Stimulated activated naive CD8-positive, alpha-beta T cell treated with anti-CD3 and anti-CD28 coated beads, Interleukin-15, Interleukin-2, amounts not matched to agents 100 ng/mL and 50 ng/mL, for 24 hours (primary cell): Measurements from ENCODE around the gene VAV3.
"Not testable (repeated sequence)": the region's sequence is repeated elsewhere in the genome, so short reads cannot be mapped to it uniquely, and the experiment has no call there.

Source experiments
- H3K27ac Mint-ChIP-seq: one replicate; pipeline ENCODE4 v1.8.0; 2021; ENCODE audit warnings: mild to moderate bottlenecking, mixed read lengths
- H3K27me3 Mint-ChIP-seq: one replicate; pipeline ENCODE4 v1.8.0; 2021; ENCODE audit warnings: mixed read lengths
- H3K36me3 Mint-ChIP-seq: one replicate; pipeline ENCODE4 v1.8.0; 2021; ENCODE audit warnings: low read depth, mixed read lengths
- H3K4me1 Mint-ChIP-seq: one replicate; pipeline ENCODE4 v1.8.0; 2021; ENCODE audit warnings: low read depth, mixed read lengths
- H3K4me3 Mint-ChIP-seq: one replicate; pipeline ENCODE4 v1.8.0; 2021; ENCODE audit warnings: mild to moderate bottlenecking, mixed read lengths
- H3K9me3 Mint-ChIP-seq: one replicate; pipeline ENCODE4 v1.8.0; 2021; ENCODE audit warnings: mixed read lengths

Gene VAV3

DNA sequence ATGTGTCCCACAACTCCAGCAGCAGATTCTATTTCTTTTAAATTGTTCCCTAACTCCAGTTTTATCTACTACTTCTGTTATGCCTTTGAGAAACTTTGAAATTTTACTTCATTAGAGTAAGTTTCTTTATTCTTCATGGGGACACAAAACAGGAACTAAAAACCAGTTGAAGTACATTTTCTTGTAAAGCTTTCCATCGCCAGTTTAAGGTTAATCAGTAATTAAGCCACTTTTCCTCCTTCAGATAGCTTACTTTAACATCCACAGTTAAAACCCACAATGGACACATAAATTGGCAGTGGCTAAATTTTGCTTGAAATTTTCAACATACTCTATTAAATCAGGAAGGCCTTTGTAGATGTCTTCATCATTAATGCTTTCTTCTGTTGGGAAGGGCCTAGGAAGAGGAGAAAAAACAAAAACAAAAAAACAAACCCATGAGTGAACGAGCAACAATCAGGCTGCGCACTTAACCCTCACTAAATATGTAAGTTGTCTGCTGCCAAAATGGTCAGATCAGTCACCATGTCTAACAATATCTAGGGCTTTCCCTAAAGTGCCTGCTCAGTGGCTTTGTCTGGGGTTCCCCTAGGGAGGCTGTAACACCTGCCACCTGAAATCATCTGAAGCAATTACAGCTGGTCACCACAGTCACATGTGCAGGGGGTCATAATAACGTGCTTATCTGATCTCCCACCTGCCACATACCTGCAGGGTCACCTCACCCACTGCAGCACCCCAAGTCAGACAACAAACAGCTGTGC lies 187.9 kb downstream of the VAV3 start:
- H3K4me3 Mint-ChIP-seq: no peak overlapping the region
- no peaks in the 10 kb centered on the region for H3K27me3 Mint-ChIP-seq
- no peaks in the 10 kb centered on the region for H3K9me3 Mint-ChIP-seq
- H3K4me1 Mint-ChIP-seq: peaks cover 1% of the 10 kb centered on the region
- H3K36me3 Mint-ChIP-seq: peaks cover 5% of the 10 kb centered on the region
- H3K27ac Mint-ChIP-seq: peak overlapping the region; percentile 61

DNA sequence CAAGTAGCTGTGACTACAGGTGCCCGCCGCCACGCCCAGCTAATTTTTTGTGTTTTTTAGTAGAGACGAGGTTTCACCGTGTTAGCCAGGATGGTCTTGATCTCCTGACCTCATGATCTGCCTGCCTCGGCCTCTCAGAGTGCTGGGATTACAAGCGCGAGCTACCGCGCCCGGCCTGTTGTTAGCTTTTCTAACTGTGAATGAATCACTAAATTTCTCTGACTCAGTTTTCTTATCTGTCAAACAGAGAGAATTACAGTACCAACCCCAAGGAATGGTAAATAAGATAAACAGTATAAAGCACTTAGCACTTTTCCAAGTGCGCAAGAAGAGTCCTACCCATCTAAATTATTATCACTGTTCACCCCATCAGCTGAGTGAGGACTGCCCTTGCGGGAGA lies 193.6 kb downstream of the VAV3 start:
- Mint-ChIP-seq H3K4me1 (no peaks in the 10 kb centered on the region), H3K4me3 (no peak overlapping the region), H3K27me3 (no peaks in the 10 kb centered on the region), H3K36me3 (peaks cover 27% of the 10 kb centered on the region), H3K9me3 (no peaks in the 10 kb centered on the region), H3K27ac (no peak overlapping the region)

DNA sequence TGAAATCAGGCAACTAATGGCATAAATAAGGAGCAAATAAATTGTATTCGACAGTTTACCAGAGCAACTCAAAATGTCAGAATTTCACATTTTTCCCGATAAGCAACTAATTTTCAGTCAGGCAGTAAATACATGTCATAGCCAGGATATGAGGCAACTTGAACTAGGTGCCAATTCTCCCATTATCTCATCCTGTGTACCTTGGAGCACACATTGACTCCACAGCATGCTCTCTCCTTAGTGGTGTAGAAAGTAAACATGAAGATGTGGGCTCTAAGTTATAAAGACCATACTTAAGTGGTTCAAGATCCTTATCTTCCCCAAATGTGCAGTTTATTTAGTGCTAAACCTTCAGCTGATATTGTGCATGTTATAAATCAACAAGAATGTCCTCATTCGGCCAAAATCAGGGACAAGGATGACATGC lies 197.8 kb downstream of the VAV3 start:
- Mint-ChIP-seq H3K27me3 (no peaks in the 10 kb centered on the region), H3K4me3 (no peak overlapping the region), H3K27ac (no peak overlapping the region), H3K9me3 (no peaks in the 10 kb centered on the region), H3K4me1 (no peaks in the 10 kb centered on the region), H3K36me3 (peaks cover 41% of the 10 kb centered on the region)

DNA sequence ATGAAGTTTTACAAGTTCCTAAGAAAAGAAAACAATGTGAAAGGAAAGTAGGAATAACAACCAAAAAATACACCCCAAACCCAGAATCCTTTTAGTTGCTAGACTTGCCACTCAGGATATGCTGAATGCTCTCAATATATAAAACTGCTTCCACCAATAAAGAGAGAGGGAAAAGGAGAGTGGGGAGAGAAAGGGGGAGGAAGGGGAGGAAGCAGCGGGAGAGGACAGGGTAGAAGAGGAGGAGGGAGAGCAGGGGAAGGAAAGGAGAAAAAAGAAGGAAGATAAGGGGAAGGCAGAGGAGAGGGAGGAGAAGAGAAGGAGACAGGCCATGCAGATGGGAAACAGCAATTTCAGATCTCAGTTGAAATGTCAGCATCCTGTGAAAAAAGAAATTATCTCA lies 198.4 kb downstream of the VAV3 start:
- Mint-ChIP-seq H3K4me1 (no peaks in the 10 kb centered on the region), H3K4me3 (no peak overlapping the region), H3K27me3 (no peaks in the 10 kb centered on the region), H3K36me3 (peaks cover 44% of the 10 kb centered on the region), H3K27ac (no peak overlapping the region), H3K9me3 (no peaks in the 10 kb centered on the region)

DNA sequence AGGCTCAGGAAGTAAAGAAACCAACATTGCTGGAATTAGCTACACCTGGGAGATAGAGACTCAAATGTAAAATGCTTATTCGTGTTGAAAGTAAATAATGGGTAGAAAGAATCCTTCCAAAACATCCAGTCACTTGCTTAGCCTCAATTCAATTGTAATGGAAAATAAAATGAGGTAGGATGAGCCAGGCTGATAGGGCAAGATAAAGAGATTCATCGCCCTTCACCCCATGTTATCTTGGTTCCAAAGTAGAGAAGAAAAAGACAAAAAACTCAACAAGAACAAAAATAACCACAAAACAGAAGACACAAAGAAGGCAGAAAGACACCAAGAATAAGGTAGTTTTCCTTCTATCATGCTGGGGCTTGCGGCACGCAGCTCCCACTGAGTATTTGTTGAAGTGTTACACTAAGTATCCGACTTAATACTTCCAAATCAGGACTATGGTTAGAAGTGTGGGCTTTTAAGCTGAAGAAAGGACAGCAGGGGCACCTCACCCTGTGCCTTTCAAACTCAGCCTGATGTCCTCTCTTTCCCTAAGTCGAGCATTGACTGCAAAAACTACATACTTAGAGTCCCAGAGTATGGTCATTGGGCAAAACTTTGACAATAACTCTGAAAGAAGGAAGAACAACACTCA lies 202.1 kb downstream of the VAV3 start:
- Mint-ChIP-seq H3K27ac (no peak overlapping the region), H3K9me3 (no peaks in the 10 kb centered on the region), H3K27me3 (no peaks in the 10 kb centered on the region), H3K4me1 (no peaks in the 10 kb centered on the region), H3K36me3 (peaks cover 35% of the 10 kb centered on the region), H3K4me3 (no peak overlapping the region)

DNA sequence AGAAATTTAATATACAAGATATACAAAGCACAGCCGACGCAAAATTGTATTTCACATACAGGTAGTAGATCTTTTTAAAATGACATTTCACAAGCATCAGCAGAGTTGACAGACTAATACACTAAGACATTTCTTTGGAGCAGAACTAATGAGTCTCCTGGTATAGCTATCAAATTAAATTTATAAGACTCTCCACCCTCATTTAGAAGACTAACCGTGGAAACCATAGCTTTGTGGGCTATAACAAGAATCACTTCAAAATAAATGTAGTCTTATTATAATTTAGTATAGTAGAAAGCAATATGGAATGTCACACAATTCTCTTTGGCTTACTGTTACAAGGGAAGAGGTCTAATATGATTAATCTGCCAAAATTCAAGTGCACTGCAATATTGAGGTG lies 204.9 kb downstream of the VAV3 start:
- H3K4me3 Mint-ChIP-seq: no peak overlapping the region
- H3K4me1 Mint-ChIP-seq: no peaks in the 10 kb centered on the region
- peaks cover 38% of the 10 kb centered on the region for H3K36me3 Mint-ChIP-seq
- no peaks in the 10 kb centered on the region for H3K27me3 Mint-ChIP-seq
- no peaks in the 10 kb centered on the region for H3K9me3 Mint-ChIP-seq
- no peak overlapping the region for H3K27ac Mint-ChIP-seq

DNA sequence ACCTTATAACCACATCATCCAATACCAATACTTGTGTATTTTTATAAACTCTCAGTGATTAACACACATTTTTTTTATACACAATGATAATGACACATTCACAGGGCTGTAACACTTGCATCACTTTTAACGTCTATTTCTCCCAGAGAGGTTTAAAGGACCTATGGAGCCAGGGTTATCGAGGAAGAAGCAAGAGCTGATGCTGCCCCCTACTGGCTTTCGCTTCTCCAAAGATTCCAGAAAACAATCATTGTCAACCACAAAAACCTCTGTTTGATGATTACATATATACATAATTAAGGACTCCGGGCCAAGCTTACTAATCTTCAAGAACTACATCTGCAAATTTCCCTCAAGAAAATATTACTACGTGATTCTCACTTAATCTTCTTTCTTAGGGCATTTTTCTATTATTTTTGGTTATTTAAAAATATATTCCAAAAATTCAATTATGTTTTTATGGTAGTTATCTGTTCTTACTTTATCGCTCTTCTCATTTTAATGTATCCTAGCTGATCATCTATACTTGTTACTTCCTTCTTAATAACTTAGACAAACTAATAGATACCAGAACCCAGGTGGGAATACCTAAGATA lies 214.5 kb downstream of the VAV3 start:
- no peak overlapping the region for H3K27ac Mint-ChIP-seq
- H3K4me3 Mint-ChIP-seq: no peak overlapping the region
- peaks cover 24% of the 10 kb centered on the region for H3K36me3 Mint-ChIP-seq
- H3K4me1 Mint-ChIP-seq: no peaks in the 10 kb centered on the region
- H3K27me3 Mint-ChIP-seq: no peaks in the 10 kb centered on the region
- no peaks in the 10 kb centered on the region for H3K9me3 Mint-ChIP-seq

DNA sequence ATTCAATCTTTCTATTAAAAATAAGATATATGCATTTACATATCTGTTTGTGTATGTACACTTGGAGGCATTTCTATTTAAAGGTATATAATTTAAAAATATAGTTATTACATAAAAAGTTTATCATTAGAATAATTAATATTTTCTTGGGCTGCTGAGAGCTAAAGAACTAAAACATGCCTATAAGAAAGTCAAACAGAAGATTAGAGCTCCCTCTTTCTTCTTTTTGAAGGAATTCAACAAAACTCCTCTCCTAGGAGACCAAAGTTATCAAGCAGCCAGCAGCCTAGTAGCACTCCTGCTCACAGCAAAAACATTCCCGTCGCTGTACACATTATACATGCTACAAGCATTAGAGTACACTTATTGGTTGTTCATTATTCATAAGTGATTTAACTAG lies 216.4 kb downstream of the VAV3 start:
- H3K4me1 Mint-ChIP-seq: no peaks in the 10 kb centered on the region
- H3K4me3 Mint-ChIP-seq: no peak overlapping the region
- no peaks in the 10 kb centered on the region for H3K9me3 Mint-ChIP-seq
- no peaks in the 10 kb centered on the region for H3K27me3 Mint-ChIP-seq
- peaks cover 11% of the 10 kb centered on the region for H3K36me3 Mint-ChIP-seq
- H3K27ac Mint-ChIP-seq: no peak overlapping the region

DNA sequence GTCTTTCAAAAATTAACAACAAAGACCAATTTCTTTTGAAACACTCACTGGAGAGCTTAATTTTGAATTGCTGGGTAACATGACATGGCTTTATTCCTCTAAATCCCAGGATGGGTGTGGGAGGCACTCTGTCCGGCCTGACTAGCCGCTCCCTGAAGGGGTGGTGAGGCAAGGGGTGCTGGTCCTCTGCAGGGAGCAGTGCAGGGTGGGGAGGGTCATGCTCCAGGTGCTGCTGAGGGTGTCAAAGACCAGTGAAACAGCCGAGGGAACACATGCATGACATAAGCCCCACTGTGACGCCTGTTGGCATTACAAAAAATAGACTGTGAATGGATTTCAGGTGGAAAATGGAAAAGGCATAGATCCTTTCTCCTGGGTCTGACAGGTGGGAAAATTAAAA lies 223.7 kb downstream of the VAV3 start:
- Mint-ChIP-seq H3K4me1 (peaks cover 20% of the 10 kb centered on the region), H3K4me3 (no peak overlapping the region), H3K36me3 (peaks cover 18% of the 10 kb centered on the region), H3K27ac (no peak overlapping the region), H3K27me3 (no peaks in the 10 kb centered on the region), H3K9me3 (no peaks in the 10 kb centered on the region)

DNA sequence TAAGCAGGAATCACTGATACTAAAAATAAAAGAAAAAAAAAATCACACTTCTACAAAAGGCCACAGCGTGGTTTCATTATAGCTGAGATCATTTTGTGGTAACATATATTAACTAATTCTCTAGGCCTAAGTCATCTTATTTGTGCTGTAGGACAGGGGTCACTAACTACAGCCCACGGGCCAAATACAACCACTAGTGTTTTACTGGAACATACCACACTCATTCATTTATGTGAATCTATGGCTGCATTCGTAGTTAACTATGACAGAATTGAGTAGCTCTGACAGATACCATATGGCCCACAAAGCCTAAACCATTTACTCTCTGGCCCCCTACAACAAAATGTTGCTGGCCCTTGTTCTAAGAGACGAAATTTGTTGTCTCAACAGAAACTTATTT lies 224.4 kb downstream of the VAV3 start:
- Mint-ChIP-seq H3K4me1 (peaks cover 20% of the 10 kb centered on the region), H3K4me3 (no peak overlapping the region), H3K36me3 (peaks cover 22% of the 10 kb centered on the region), H3K27ac (peak overlapping the region; percentile 40), H3K9me3 (no peaks in the 10 kb centered on the region), H3K27me3 (no peaks in the 10 kb centered on the region)

DNA sequence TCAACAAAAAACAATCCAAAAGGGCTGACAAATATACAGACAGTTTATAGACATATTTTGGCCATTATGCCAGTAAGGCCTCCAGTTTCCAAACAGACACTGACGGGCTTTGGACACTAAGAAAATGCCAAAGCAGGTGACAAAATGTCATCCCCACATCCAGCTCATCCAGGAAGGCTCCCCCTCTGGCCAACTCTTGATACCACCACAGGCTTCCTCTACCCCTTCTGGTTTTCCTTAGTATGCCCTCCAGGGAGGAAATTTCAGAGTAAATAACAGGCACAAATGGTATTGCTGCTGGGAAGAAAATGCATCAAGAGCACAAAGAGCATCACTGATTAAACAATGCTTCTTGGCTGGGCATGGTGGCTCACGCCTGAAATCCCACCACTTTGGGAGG lies 225.3 kb downstream of the VAV3 start:
- Mint-ChIP-seq H3K4me1 (peaks cover 20% of the 10 kb centered on the region), H3K4me3 (no peak overlapping the region), H3K27ac (no peak overlapping the region), H3K36me3 (peaks cover 27% of the 10 kb centered on the region), H3K27me3 (no peaks in the 10 kb centered on the region), H3K9me3 (no peaks in the 10 kb centered on the region)

DNA sequence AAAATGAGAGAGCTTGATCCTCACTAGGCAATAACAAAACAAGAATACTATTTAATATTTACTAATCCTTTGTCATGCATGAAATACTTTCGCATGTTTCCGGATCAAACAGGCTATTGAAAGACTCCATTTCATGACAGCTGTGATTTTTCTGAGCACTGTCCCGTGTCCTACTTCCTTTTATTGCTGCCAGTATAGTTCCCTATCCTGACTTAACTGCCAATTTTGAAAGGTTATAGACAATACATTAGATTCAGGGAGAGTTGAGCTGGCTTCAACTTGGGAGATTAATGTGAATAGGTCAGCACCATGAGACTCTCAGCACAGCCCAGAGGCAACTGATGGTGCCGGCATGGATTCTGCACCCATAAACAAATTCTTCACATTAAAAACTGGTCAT lies 225.8 kb downstream of the VAV3 start:
- Mint-ChIP-seq H3K4me3 (no peak overlapping the region), H3K36me3 (peaks cover 29% of the 10 kb centered on the region), H3K9me3 (no peaks in the 10 kb centered on the region), H3K27ac (no peak overlapping the region), H3K27me3 (no peaks in the 10 kb centered on the region), H3K4me1 (peaks cover 20% of the 10 kb centered on the region)

DNA sequence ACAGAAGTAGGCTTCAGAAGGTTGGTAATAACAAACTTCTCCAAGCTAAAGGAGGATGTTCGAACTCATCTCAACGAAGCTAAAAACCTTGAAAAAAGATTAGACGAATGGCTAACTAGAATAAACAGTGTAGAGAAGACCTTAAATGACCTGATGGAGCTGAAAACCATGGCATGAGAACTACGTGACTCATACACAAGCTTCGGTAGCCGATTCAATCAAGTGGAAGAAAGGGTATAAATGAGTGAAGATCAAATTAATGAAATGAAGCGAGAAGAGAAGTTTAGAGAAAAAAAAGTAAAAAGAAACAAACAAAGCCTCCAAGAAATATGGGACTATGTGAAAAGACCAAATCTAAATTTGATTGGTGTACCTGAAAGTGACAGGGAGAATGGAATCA lies 231.6 kb downstream of the VAV3 start:
- not testable (repeated sequence) for H3K9me3 Mint-ChIP-seq, H3K4me3 Mint-ChIP-seq, H3K27ac Mint-ChIP-seq, H3K4me1 Mint-ChIP-seq, H3K27me3 Mint-ChIP-seq
- peaks cover 30% of the 10 kb centered on the region for H3K36me3 Mint-ChIP-seq

DNA sequence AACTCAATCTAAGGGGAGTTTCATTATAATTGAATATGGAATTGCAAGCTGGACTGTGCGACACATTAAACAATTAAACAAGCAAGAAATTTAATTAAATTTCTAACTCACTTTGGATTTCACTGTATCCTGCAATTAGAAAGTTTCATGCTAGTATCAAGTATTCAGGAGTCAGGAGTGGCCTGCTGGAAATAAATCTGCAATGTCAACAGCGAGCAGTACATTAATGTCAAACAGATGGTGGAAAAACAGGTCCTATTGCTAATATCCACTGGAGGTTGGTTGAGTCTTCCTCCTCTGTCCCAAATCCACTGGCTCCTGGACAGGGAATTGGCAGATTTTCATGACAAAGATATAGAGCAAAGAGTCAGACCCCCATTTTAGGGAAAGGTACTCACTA lies 237.1 kb downstream of the VAV3 start:
- peaks cover 13% of the 10 kb centered on the region for H3K36me3 Mint-ChIP-seq
- no peaks in the 10 kb centered on the region for H3K4me1 Mint-ChIP-seq
- H3K4me3 Mint-ChIP-seq: no peak overlapping the region
- no peaks in the 10 kb centered on the region for H3K27me3 Mint-ChIP-seq
- no peaks in the 10 kb centered on the region for H3K9me3 Mint-ChIP-seq
- no peak overlapping the region for H3K27ac Mint-ChIP-seq

DNA sequence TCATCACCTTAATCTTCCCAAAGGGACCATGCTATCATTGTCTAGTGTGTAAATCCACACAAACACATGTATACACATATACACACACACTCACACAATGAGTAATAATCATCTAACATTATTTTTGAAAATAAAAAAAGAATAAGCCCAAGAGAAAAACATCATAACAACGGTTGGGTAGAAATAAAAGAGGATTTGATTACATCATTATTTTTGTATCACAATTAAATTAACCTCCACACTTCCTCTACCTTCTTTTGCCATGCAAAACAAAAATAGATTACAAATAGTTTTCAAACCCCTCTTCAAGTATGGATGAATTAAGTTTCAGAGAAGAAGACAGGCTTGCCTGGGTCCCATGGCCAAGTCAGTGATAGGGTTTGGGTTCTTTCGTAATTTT lies 238.1 kb downstream of the VAV3 start:
- Mint-ChIP-seq H3K36me3 (peaks cover 15% of the 10 kb centered on the region), H3K27ac (no peak overlapping the region), H3K4me3 (no peak overlapping the region), H3K4me1 (no peaks in the 10 kb centered on the region), H3K27me3 (no peaks in the 10 kb centered on the region), H3K9me3 (no peaks in the 10 kb centered on the region)
